NCI-H1436 treated with DMSO at 0.1 percent for 48 hours (cell line): ENCODE results near the gene CRLF2.
"Not testable (repeated sequence)": the region's sequence is repeated elsewhere in the genome, so short reads cannot be mapped to it uniquely, and the experiment has no call there.

Source experiments
- DNase-seq: peaks from one replicate; lab custom pipeline; 2025; lab: John Stamatoyannopoulos, UW

Gene CRLF2

GRCh38 chrX:1167466-1167865, 45.0 kb downstream of the CRLF2 start:
- no peak for DNase-seq

- DNase-seq, result no peak
These were observed 46.8 kb downstream of the CRLF2 start for GRCh38 chrX:1165535-1166196.

GRCh38 chrX:1164322-1165288, 47.8 kb downstream of the CRLF2 start:
- DNase-seq, result no peak

GRCh38 chrX:1163231-1163630, 49.2 kb downstream of the CRLF2 start:
- DNase-seq, result no peak

GRCh38 chrX:1162119-1162916, 50.1 kb downstream of the CRLF2 start:
- no peak for DNase-seq

GRCh38 chrX:1159548-1159947, 52.9 kb downstream of the CRLF2 start:
- no peak for DNase-seq

- not testable (repeated sequence) for DNase-seq
These were observed 55.6 kb downstream of the CRLF2 start for GRCh38 chrX:1156681-1157455.

- DNase-seq, result no peak
These were observed 58.5 kb downstream of the CRLF2 start for GRCh38 chrX:1153940-1154339.

GRCh38 chrX:1152090-1152489, 60.4 kb downstream of the CRLF2 start:
- DNase-seq, result no peak

- DNase-seq, result no peak
These were observed 60.9 kb downstream of the CRLF2 start for GRCh38 chrX:1151378-1152077.

GRCh38 chrX:1150569-1151347, 61.7 kb downstream of the CRLF2 start:
- DNase-seq, result no peak

GRCh38 chrX:1147611-1148515, 64.6 kb downstream of the CRLF2 start:
- DNase-seq, result no peak

- DNase-seq, result no peak
These were observed 68.2 kb downstream of the CRLF2 start for GRCh38 chrX:1144293-1144692.
